ENCODE measurements around the gene MNAT1.

DNA sequence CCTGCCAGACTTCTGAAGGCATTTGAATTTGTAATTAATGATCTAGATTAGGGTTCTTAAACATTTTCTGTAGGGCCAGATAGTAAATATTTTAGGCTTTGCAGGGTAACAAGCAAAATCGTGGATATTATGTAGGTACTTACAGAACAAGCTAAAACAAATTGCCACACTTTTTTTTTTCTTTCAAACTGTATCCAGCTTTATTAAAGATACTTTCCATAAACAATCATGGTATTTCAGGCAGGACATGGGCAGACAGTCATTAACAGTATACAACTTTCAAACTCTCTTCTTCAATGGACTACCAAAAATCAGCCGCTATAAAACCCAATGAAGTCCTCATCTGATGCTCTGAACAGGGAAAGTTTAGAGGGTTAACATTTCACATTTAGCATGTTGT, 236.7 kb downstream of the MNAT1 start:
- no peak for TF ChIP-seq EP300 (IDR thresholded peaks at IDR 0.05)
- TF ChIP-seq, protein P1, sequence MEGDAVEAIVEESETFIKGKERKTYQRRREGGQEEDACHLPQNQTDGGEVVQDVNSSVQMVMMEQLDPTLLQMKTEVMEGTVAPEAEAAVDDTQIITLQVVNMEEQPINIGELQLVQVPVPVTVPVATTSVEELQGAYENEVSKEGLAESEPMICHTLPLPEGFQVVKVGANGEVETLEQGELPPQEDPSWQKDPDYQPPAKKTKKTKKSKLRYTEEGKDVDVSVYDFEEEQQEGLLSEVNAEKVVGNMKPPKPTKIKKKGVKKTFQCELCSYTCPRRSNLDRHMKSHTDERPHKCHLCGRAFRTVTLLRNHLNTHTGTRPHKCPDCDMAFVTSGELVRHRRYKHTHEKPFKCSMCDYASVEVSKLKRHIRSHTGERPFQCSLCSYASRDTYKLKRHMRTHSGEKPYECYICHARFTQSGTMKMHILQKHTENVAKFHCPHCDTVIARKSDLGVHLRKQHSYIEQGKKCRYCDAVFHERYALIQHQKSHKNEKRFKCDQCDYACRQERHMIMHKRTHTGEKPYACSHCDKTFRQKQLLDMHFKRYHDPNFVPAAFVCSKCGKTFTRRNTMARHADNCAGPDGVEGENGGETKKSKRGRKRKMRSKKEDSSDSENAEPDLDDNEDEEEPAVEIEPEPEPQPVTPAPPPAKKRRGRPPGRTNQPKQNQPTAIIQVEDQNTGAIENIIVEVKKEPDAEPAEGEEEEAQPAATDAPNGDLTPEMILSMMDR (IDR thresholded peaks at IDR 0.05): no peak

Data from tibial nerve (tissue), 4 donors.